Tibial nerve (tissue), 4 donors: ENCODE results near the gene SIK1. TPM values are rescaled to one million over a fixed set of nuclear protein-coding genes. Genes with fewer than 3 reads are reported as not detected.

Experiments used
- DNase-seq, 2 donors: peaks; one replicate each; pipeline ENCODE4 v3.0.0-alpha.2; 2019; ENCODE audit warnings: low spot score in 2 of 2
- H3K27ac ChIP-seq, 4 donors: fragments of 200-600 bp; sonication (generic) in 3 of 4; one replicate each; pipeline ENCODE4 v1.5.1; 2017 to 2019; ENCODE audit warnings: mild to moderate bottlenecking in 1 of 4
- H3K27me3 ChIP-seq, 2 donors: fragments of 200-600 bp; sonication (generic) in 1 of 2; one replicate each; pipeline versions ENCODE4 v1.5.1 to v1.6.0; 2017 to 2019
- H3K36me3 ChIP-seq, 3 donors: fragments of 200-600 bp; sonication (generic); one replicate each; pipeline ENCODE4 v1.5.1; 2018 to 2019
- H3K4me1 ChIP-seq, 4 donors: fragments of 200-600 bp; sonication (generic) in 3 of 4; one replicate each; pipeline ENCODE4 v1.5.1; 2017 to 2019
- H3K4me3 ChIP-seq, 4 donors: fragments of 200-600 bp; sonication (generic) in 3 of 4; one replicate each; pipeline ENCODE4 v1.5.1; 2017 to 2019; ENCODE audit warnings: mild to moderate bottlenecking in 1 of 4, moderate library complexity in 1 of 4
- H3K9me3 ChIP-seq, 4 donors: fragments of 200-600 bp; sonication (generic) in 3 of 4; one replicate each; pipeline ENCODE4 v1.5.1; 2017 to 2019
- CTCF ChIP-seq, 5 experiments: fragments of 200-600 bp in 3 of 5; fragments of 450-650 bp in 2 of 5; sonication (generic) in 3 of 5; IDR thresholded peaks; one replicate each; pipeline ENCODE4 v1.5.1; 2016 to 2019; ENCODE audit warnings: antibody characterized with exemption in 5 of 5, mild to moderate bottlenecking in 3 of 5, moderate library complexity in 2 of 5
- EP300 ChIP-seq, 2 donors: sonication (generic); formaldehyde crosslinking; IDR thresholded peaks; one replicate each; pipeline ENCODE4 v1.6.1; 2017; ENCODE audit warnings: antibody characterized with exemption in 2 of 2, mild to moderate bottlenecking in 1 of 2
- POLR2A ChIP-seq, 2 donors: fragments of 450-650 bp; IDR thresholded peaks; one replicate each; pipeline ENCODE4 v1.6.1; 2017; ENCODE audit warnings: antibody characterized with exemption in 2 of 2, mild to moderate bottlenecking in 2 of 2, moderate library complexity in 2 of 2
- WGBS, 2 donors: methylation state at CpG; one replicate each; pipeline ENCODE4 v1.1.5; 2018; 5-methylcytosine and 5-hydroxymethylcytosine counted together
- total RNA-seq, 4 donors: library from RNA; depleted of rRNA; stranded (reverse); fragments of >200 nt; gene quantifications; one replicate each; pipeline ENCODE4 v1.1.0, GENCODE V29; 2016

SIK1 gene
- total RNA-seq, 4 donors from 2014 or later: 21.3 to 45.1 (median 31.5) TPM

GRCh38 chr21:43372663-43373361, 54.1 kb downstream of the SIK1 start:
- H3K9me3 ChIP-seq: no peaks in the 10 kb centered on the region
- H3K27me3 ChIP-seq: no peaks in the 10 kb centered on the region
- H3K27ac ChIP-seq: no peak overlapping the region
- DNase-seq: no peak
- 87 to 90% methylated on average over 25 of the region's 26 CpGs for WGBS, 2 donors
- no peak overlapping the region for H3K4me3 ChIP-seq
- H3K36me3 ChIP-seq: no peaks in the 10 kb centered on the region
- no peak for TF ChIP-seq POLR2A (IDR thresholded peaks at IDR 0.05)
- no peak for TF ChIP-seq CTCF (IDR thresholded peaks at IDR 0.05)
- TF ChIP-seq EP300 (IDR thresholded peaks at IDR 0.05): no peak
- no peaks in the 10 kb centered on the region for H3K4me1 ChIP-seq

DNA sequence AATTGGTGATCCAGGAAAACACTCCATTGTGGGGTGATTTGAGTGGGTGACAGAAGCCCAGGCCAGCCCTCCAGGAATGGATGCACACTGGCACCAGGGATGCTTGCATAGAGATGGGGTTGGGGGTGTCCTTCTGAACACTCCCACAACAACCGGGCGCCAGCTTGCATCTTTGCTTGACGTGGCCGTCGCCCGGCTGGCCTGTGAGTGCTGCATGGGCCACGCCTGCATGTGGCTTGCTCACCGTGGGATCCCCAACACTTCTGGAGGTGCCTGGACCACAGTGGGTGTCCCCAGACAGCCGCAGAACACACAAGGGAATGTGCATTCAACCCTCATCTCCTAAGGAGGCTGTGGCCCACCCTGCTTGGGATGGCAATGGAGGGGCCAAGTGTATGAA, 55.1 kb downstream of the SIK1 start:
- Histone ChIP-seq H3K4me3 (no peak overlapping the region), H3K4me1 (no peaks in the 10 kb centered on the region), H3K27me3 (no peaks in the 10 kb centered on the region), H3K36me3 (no peaks in the 10 kb centered on the region), H3K27ac (no peak overlapping the region), H3K9me3 (no peaks in the 10 kb centered on the region)
- TF ChIP-seq EP300 (IDR thresholded peaks at IDR 0.05): no peak
- no peak for TF ChIP-seq CTCF (IDR thresholded peaks at IDR 0.05)
- no peak for TF ChIP-seq POLR2A (IDR thresholded peaks at IDR 0.05)
- no peak for DNase-seq
- 96 to 97% methylated on average over 7 to 9 of the region's 9 CpGs for WGBS, 2 donors

DNA sequence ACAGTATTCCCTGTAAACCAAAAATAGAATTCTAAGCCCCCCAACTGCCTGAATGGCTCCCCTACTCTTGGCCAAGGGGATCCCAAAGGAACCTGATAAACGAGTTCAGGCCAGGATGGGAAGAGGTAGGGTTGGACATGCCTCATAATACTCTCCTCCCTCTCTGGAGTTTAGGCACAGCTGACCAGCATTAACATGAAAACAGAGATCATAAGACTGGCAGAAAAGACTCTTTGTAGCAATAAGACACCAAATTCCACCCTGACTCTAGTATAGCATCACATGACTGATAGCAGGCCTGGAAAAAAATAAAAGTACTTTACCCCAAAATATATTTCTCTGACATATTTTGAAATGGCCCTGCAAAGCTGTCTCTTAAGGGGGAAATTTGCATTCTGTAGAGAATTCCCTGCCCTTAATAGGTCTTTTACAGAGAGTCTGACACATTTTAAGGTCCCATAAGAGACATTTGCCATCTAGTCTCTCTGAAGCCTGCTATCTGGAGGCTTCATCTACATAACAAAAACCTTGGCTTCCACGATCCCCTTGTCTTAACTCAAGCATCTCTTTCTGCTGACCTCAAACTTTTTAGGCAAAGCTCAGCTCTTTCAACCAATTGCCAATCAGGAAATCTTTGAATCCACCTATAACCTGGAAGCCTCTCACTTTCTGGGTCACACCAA, 55.9 kb downstream of the SIK1 start:
- Histone ChIP-seq H3K4me1 (no peaks in the 10 kb centered on the region), H3K27me3 (no peaks in the 10 kb centered on the region), H3K27ac (no peak overlapping the region), H3K4me3 (no peak overlapping the region), H3K36me3 (no peaks in the 10 kb centered on the region), H3K9me3 (no peaks in the 10 kb centered on the region)
- DNase-seq: no peak
- TF ChIP-seq POLR2A (IDR thresholded peaks at IDR 0.05) (no peak), CTCF (IDR thresholded peaks at IDR 0.05) (no peak)
- WGBS, 2 donors: 56 to 71% methylated on average over 2 of the region's 2 CpGs

GRCh38 chr21:43370091-43370658, 56.8 kb downstream of the SIK1 start:
- Histone ChIP-seq H3K27ac (no peak overlapping the region), H3K9me3 (no peaks in the 10 kb centered on the region), H3K36me3 (no peaks in the 10 kb centered on the region), H3K4me3 (no peak overlapping the region), H3K27me3 (no peaks in the 10 kb centered on the region), H3K4me1 (no peaks in the 10 kb centered on the region)
- no peak for DNase-seq
- TF ChIP-seq EP300 (IDR thresholded peaks at IDR 0.05) (no peak), POLR2A (IDR thresholded peaks at IDR 0.05) (no peak), CTCF (IDR thresholded peaks at IDR 0.05) (no peak)
- 57 to 68% methylated on average over 13 to 19 of the region's 20 CpGs for WGBS, 2 donors

DNA sequence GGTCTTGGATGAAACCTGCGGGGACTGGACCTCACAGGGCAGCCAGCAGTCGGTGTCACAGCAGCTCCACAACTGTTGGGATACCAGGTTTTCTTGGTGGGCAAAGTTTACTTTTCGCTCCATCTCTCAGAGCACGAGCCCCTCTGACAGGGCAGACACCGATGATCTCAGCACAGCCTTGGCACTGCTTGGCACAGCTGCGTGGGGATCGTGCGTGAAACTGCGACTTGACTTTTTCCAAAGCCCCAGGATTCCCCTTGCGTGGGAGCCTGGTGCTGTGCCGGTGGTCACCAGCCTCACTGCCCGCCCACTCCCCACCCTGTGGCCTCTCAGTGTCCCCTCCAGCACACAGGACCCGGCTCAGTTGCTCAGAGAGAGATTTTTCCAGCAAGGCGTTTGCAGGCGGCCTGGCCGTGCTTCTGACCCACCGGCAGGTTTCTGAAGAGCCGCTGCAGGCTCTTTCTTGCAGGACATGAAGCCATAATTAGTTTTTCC, 57.3 kb downstream of the SIK1 start:
- TF ChIP-seq POLR2A (IDR thresholded peaks at IDR 0.05): no peak
- WGBS, 2 donors: 59 to 68% methylated on average over 17 to 18 of the region's 18 CpGs
- H3K4me1 ChIP-seq: no peaks in the 10 kb centered on the region
- H3K9me3 ChIP-seq: no peaks in the 10 kb centered on the region
- no peak for DNase-seq
- no peak overlapping the region for H3K4me3 ChIP-seq
- no peaks in the 10 kb centered on the region for H3K36me3 ChIP-seq
- no peaks in the 10 kb centered on the region for H3K27me3 ChIP-seq
- H3K27ac ChIP-seq: no peak overlapping the region
